HUES48 (cell line): Measurements from ENCODE around the gene OR52A5.
"Not testable (repeated sequence)": the region's sequence is repeated elsewhere in the genome, so short reads cannot be mapped to it uniquely, and the experiment has no call there.

Source experiments
- H3K27ac ChIP-seq: one replicate; pipeline ENCODE4 v1.7.0; 2013; ENCODE audit warnings: low read depth, low read length, inconsistent platforms
- H3K27me3 ChIP-seq: 2 replicates; pipeline ENCODE4 v1.6.1; 2013; ENCODE audit warnings: mild to moderate bottlenecking, low read length; ENCODE audit not compliant: control insufficient read depth, insufficient read depth
- H3K36me3 ChIP-seq: 2 replicates; pipeline ENCODE4 v1.6.1; 2013; ENCODE audit warnings: low read length; ENCODE audit not compliant: control insufficient read depth, insufficient read depth
- H3K4me1 ChIP-seq: 2 replicates; pipeline ENCODE4 v1.6.1; 2013; ENCODE audit warnings: mild to moderate bottlenecking, low read length; ENCODE audit not compliant: control insufficient read depth, insufficient read depth
- H3K4me3 ChIP-seq: 2 replicates; pipeline ENCODE4 v1.5.1; 2013; ENCODE audit warnings: mild to moderate bottlenecking, low read depth, low read length
- H3K9ac ChIP-seq: 2 replicates; pipeline ENCODE4 v1.6.1; 2013; ENCODE audit warnings: mild to moderate bottlenecking, low read depth, low read length, moderate library complexity
- H3K9me3 ChIP-seq: 2 replicates; pipeline ENCODE4 v1.6.1; 2013; ENCODE audit warnings: low read length; ENCODE audit not compliant: control insufficient read depth, insufficient read depth

The OR52A5 gene

DNA sequence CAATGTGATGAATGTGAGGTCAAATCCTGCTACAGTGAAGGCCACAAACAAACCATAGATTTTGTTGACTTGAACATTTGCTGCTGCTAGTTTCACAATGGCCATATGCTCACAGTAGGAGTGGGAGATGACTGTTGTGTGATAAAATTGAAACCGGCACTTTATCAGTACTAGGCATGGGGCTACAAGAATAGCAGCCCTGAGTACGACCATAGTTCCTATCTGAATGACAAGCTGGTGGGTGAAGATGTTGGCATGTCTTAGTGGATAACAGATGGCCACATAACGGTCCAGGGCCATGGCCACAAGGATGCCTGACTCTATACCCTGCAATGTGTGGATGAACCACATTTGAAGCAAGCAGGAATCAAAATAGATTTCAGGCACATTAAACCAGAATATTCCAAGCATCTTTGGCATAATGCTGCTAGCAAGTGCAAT lies 13.6 kb upstream of the OR52A5 start:
- no peak overlapping the region for H3K9ac ChIP-seq
- no peak overlapping the region for H3K4me3 ChIP-seq
- no peaks in the 10 kb centered on the region for H3K4me1 ChIP-seq
- no peaks in the 10 kb centered on the region for H3K27me3 ChIP-seq
- H3K36me3 ChIP-seq, result no peaks in the 10 kb centered on the region
- no peaks in the 10 kb centered on the region for H3K9me3 ChIP-seq
- no peak overlapping the region for H3K27ac ChIP-seq

DNA sequence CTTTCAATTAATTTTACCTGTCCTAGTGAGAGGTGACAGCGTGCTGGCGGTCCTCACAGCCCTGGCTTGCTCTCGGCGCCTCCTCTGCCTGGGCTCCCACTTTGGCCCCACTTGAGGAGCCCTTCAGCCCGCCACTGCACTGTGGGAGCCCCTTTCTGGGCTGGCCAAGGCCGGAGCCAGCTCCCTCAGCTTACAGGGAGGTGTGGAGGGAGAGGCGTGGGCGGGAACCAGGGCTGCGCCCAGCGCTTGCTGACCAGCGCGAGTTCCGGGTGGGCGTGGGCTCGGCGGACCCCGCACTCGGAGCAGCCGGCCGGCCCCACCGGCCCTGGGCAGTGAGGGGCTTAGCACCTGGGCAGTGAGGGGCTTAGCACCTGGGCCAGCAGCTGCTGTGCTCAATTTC lies 6.0 kb upstream of the OR52A5 start:
- not testable (repeated sequence) for H3K4me3 ChIP-seq, H3K4me1 ChIP-seq, H3K9me3 ChIP-seq, H3K36me3 ChIP-seq, H3K27ac ChIP-seq, H3K9ac ChIP-seq, H3K27me3 ChIP-seq

DNA sequence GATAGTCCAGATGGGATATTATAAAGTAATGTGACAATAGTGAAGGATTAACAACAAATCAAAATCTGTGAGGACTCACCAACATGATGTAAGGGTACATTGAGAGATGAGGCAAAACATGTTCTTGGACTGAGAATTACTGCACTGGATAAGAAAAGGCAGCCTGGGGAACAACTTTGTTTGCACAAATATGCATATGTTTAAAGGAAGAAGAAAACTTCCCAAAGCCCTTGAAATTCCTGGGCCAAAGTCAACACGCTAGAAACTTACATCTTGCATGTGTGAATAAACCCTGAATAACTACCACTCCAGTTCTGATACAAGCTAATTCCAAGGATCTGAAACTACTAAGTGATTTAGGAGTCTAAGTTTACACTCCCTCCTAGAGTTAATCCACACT lies 1.1 kb downstream of the OR52A5 start:
- no peaks in the 10 kb centered on the region for H3K27me3 ChIP-seq
- peaks cover 17% of the 10 kb centered on the region for H3K4me1 ChIP-seq
- H3K9ac ChIP-seq, result no peak overlapping the region
- H3K9me3 ChIP-seq, result no peaks in the 10 kb centered on the region
- H3K4me3 ChIP-seq, result no peak overlapping the region
- H3K36me3 ChIP-seq, result no peaks in the 10 kb centered on the region
- no peak overlapping the region for H3K27ac ChIP-seq

DNA sequence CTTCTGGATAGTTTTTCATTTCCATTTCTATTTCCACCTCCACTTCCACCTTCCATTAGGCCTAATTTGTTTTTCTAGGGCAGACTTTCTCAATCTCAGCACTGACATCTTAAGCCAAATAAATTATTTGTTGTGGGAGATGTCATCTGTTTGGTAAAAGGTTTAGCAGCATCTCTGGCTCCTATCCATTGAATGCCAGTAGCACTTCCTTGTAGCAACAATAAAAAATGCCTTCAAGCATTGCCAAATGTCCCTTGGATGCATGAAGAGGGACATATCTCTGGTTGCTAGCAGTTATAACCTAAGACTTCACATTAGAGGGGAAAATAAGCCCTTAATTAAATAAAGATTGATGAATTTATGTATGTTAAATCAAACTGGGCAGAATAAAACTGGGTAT lies 1.9 kb downstream of the OR52A5 start:
- Histone ChIP-seq H3K36me3 (no peaks in the 10 kb centered on the region), H3K9ac (no peak overlapping the region), H3K9me3 (no peaks in the 10 kb centered on the region), H3K4me1 (peaks cover 17% of the 10 kb centered on the region), H3K27ac (no peak overlapping the region), H3K27me3 (no peaks in the 10 kb centered on the region), H3K4me3 (no peak overlapping the region)

DNA sequence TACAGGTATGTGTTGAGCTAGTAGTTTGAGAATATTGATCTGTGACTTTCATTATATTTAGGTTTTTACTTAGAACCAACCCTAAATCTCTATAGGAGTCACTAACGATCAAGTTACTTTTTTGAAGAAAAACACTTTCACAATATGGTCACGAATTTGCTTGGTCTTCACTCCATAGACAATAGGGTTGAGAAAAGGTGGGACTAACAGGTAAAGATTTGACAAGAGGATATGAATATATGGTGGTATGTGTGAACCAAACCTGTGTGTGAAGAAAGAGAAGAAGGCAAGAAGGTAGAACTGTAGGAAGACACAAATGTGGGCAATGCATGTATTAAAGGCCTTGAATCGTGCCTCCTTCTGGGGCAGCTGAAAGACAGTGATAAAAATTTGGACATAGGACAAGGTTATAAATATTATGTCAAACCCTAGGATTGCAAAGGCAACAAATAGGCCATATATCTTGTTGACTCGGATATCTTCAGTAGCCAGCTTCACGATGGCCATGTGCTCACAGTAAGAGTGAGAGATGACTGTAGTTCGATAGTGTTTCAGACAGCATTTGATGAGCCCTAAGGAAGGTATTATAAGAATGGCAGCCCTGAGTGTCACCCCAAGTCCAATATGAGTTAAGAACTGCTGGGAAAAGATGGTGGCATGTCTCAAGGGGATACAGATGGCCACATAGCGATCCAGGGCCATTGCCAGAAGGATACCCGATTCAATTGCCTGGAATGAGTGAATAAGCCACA lies 6.4 kb downstream of the OR52A5 start:
- no peak overlapping the region for H3K9ac ChIP-seq
- no peaks in the 10 kb centered on the region for H3K9me3 ChIP-seq
- H3K4me3 ChIP-seq, result no peak overlapping the region
- H3K4me1 ChIP-seq, result peaks cover 13% of the 10 kb centered on the region
- no peaks in the 10 kb centered on the region for H3K27me3 ChIP-seq
- no peaks in the 10 kb centered on the region for H3K36me3 ChIP-seq
- no peak overlapping the region for H3K27ac ChIP-seq

DNA sequence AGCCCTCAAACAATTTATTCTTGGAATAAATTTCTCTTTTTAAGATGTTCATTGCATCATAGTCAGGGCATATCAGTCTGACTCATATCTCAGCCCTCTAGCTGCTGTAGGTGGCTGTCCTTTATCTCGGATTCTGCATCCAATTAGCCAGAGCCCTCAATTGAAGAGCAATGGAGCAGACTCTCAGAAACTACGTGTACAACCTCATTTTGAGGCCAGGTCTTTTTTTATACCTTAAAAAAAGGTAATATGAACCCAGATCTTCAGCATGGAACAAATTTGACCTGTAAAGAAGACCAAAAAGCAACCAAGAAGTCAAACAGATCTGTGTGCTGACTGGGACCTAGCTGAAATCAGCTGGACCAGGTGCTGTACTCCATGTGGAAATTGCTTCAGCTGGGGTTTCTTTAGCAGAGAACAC lies 8.7 kb downstream of the OR52A5 start:
- H3K27ac ChIP-seq, result no peak overlapping the region
- H3K4me3 ChIP-seq, result no peak overlapping the region
- H3K9me3 ChIP-seq, result no peaks in the 10 kb centered on the region
- H3K36me3 ChIP-seq, result no peaks in the 10 kb centered on the region
- no peaks in the 10 kb centered on the region for H3K4me1 ChIP-seq
- no peak overlapping the region for H3K9ac ChIP-seq
- H3K27me3 ChIP-seq, result no peaks in the 10 kb centered on the region

DNA sequence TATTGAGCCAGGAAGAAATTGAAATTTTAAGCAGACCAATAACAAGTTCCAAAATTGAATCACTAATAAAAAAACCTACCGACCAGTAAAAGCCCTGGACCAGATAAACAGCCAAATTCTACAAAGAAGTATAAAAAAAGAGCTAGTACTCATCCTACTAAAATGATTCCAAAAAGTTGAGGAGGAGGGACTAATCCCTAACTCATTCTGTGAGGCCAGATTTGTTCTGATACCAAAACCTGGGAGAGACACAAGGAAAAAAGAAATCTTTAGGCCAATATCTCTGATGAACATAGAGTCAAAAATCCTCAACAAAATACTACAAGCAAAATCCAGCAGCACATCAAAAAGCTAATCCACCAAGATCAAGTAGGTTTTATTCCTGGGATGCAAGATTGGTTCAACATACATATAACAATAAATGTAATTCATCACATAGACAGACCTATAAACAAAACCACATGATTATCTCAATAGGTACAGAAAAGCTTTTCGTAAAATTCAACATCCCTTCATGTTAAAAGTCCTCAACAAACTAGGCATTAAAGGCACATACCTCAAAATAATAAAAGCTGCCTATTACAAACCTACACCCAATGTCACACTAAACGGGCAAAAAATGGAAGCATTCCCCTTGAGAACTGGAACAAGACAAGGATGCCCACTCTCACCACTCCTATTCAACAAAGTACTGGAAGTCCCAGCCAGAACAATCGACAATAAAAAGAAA lies 13.1 kb downstream of the OR52A5 start:
- Histone ChIP-seq H3K36me3 (no peaks in the 10 kb centered on the region), H3K4me1 (0 out of 2 replicates have a peak, but pooled peaks cover 3% of the 10 kb centered on the region), H3K4me3 (no peak overlapping the region), H3K27me3 (no peaks in the 10 kb centered on the region), H3K9me3 (no peaks in the 10 kb centered on the region), H3K9ac (no peak overlapping the region), H3K27ac (no peak overlapping the region)

DNA sequence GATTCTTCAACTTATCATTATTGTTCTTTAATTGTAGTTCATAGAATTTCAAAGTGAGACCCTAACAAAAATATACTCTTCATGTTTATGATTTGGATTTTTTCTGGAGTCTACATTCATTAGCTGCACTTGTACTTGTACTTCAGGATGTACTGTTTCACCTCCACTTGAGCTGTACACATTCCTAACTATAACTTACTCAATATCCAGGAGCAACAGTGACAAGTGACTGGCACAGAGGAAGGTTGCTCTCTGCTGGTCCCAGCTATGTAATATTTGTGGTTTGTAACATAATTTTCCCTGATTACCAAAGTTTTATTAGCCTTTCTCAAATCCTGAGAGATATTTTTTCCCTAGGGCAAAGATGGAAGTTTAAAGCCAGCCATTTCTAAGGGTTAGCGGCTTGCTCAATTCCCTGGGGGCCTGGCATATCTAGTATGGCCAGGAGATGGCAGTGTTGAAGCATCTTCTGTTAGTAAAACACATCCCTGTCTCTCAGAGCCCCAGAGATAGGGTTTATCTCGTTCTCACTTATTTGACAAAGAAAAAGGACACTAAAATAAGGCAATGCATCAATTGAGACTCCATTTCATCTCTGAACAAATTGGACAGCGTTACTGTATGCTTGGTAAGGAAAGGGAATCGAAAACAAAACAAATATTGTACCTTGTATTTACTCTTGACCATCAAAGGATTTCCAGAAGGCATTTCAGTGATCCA lies 14.2 kb downstream of the OR52A5 start:
- no peaks in the 10 kb centered on the region for H3K27me3 ChIP-seq
- H3K27ac ChIP-seq, result no peak overlapping the region
- no peaks in the 10 kb centered on the region for H3K36me3 ChIP-seq
- no peak overlapping the region for H3K4me3 ChIP-seq
- H3K9ac ChIP-seq, result no peak overlapping the region
- H3K9me3 ChIP-seq, result no peaks in the 10 kb centered on the region
- 0 out of 2 replicates have a peak, but pooled peaks cover 3% of the 10 kb centered on the region for H3K4me1 ChIP-seq

DNA sequence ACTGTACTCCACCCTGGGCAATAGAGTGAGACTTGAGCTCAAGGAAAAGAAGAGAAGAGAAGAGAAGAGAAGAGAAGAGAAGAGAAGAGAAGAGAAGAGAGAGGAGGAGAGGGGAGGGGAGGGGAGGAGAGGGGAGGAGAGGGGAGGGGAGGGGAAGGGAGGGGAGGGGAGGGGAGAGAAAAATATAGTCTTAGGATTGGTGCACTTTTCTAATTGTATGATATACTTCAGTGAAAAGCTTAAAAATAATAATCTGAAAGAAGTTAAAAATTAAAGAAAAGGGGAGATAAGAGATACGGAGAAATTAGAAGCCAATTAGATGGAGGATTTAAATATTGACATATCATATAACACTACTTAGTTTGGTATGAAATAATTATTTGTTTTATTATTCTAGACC lies 19.3 kb downstream of the OR52A5 start:
- no peak overlapping the region for H3K9ac ChIP-seq
- H3K27me3 ChIP-seq, result no peaks in the 10 kb centered on the region
- no peaks in the 10 kb centered on the region for H3K4me1 ChIP-seq
- H3K9me3 ChIP-seq, result no peaks in the 10 kb centered on the region
- H3K27ac ChIP-seq, result no peak overlapping the region
- H3K4me3 ChIP-seq, result no peak overlapping the region
- no peaks in the 10 kb centered on the region for H3K36me3 ChIP-seq

DNA sequence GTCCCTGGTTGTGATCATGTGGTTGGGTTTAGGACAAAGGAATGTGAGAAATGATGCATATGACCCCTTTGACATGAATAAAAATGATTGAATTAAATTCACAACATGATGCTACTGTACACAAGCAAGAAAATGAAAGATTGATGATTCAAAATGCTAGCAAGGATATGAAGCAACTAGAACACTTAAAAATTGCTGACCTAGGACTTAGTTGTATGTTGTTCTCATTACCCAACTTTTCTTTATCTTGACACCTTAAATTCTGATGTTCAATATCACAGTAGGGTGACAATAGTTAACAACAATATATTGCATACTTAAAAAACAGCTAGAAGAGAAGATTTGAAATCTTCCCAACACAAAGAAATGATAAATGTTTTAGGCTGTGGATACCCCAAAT lies 20.6 kb downstream of the OR52A5 start:
- Histone ChIP-seq H3K36me3 (no peaks in the 10 kb centered on the region), H3K9me3 (no peaks in the 10 kb centered on the region), H3K27me3 (no peaks in the 10 kb centered on the region), H3K4me3 (no peak overlapping the region), H3K27ac (no peak overlapping the region), H3K9ac (no peak overlapping the region), H3K4me1 (no peaks in the 10 kb centered on the region)

DNA sequence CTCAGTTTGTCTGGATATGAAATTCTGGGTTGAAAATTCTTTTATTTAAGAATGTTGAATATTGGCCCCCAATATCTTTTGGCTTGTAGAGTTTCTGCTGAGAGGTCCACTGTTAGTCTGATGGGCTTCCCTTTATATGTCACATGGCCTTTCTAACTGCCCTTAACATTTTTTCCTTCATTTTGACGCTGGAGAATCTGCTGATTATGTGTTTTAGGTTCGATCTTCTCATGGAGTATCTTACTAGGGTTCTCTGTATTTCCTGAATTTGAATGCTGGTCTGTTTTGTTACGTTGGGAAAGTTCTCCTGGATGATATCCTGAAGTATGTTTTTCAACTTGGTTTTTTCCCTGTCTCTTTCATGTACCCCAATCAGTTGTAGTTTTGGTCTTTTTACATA lies 22.8 kb downstream of the OR52A5 start:
- Histone ChIP-seq H3K27me3 (no peaks in the 10 kb centered on the region), H3K9ac (no peak overlapping the region)

More for the DNA sequence above, 22.8 kb downstream of the OR52A5 start:
- H3K36me3 ChIP-seq, result no peaks in the 10 kb centered on the region
- no peak overlapping the region for H3K27ac ChIP-seq
- no peaks in the 10 kb centered on the region for H3K9me3 ChIP-seq
- H3K4me3 ChIP-seq, result no peak overlapping the region
- no peaks in the 10 kb centered on the region for H3K4me1 ChIP-seq
